Tibial nerve (tissue), 4 donors: ENCODE results near the gene ARHGAP25. TPM values are rescaled to one million over a fixed set of nuclear protein-coding genes. Genes with fewer than 3 reads are reported as not detected.

ENCODE experiments used
- DNase-seq, 2 donors: peaks; one replicate each; pipeline ENCODE4 v3.0.0-alpha.2; 2019; ENCODE audit warnings: low spot score in 2 of 2
- H3K27ac ChIP-seq, 4 donors: fragments of 200-600 bp; sonication (generic) in 3 of 4; one replicate each; pipeline ENCODE4 v1.5.1; 2017 to 2019; ENCODE audit warnings: mild to moderate bottlenecking in 1 of 4
- H3K27me3 ChIP-seq, 2 donors: fragments of 200-600 bp; sonication (generic) in 1 of 2; one replicate each; pipeline versions ENCODE4 v1.5.1 to v1.6.0; 2017 to 2019
- H3K36me3 ChIP-seq, 3 donors: fragments of 200-600 bp; sonication (generic); one replicate each; pipeline ENCODE4 v1.5.1; 2018 to 2019
- H3K4me1 ChIP-seq, 4 donors: fragments of 200-600 bp; sonication (generic) in 3 of 4; one replicate each; pipeline ENCODE4 v1.5.1; 2017 to 2019
- H3K4me3 ChIP-seq, 4 donors: fragments of 200-600 bp; sonication (generic) in 3 of 4; one replicate each; pipeline ENCODE4 v1.5.1; 2017 to 2019; ENCODE audit warnings: mild to moderate bottlenecking in 1 of 4, moderate library complexity in 1 of 4
- H3K9me3 ChIP-seq, 4 donors: fragments of 200-600 bp; sonication (generic) in 3 of 4; one replicate each; pipeline ENCODE4 v1.5.1; 2017 to 2019
- CTCF ChIP-seq, 5 experiments: fragments of 200-600 bp in 3 of 5; fragments of 450-650 bp in 2 of 5; sonication (generic) in 3 of 5; IDR thresholded peaks; one replicate each; pipeline ENCODE4 v1.5.1; 2016 to 2019; ENCODE audit warnings: antibody characterized with exemption in 5 of 5, mild to moderate bottlenecking in 3 of 5, moderate library complexity in 2 of 5
- EP300 ChIP-seq, 2 donors: sonication (generic); formaldehyde crosslinking; IDR thresholded peaks; one replicate each; pipeline ENCODE4 v1.6.1; 2017; ENCODE audit warnings: antibody characterized with exemption in 2 of 2, mild to moderate bottlenecking in 1 of 2
- POLR2A ChIP-seq, 2 donors: fragments of 450-650 bp; IDR thresholded peaks; one replicate each; pipeline ENCODE4 v1.6.1; 2017; ENCODE audit warnings: antibody characterized with exemption in 2 of 2, mild to moderate bottlenecking in 2 of 2, moderate library complexity in 2 of 2
- WGBS, 2 donors: methylation state at CpG; one replicate each; pipeline ENCODE4 v1.1.5; 2018; 5-methylcytosine and 5-hydroxymethylcytosine counted together
- total RNA-seq, 4 donors: library from RNA; depleted of rRNA; stranded (reverse); fragments of >200 nt; gene quantifications; one replicate each; pipeline ENCODE4 v1.1.0, GENCODE V29; 2016

ARHGAP25 gene
- total RNA-seq, 4 donors from 2014 or later = 4.3 to 9.6 (median 5.3) TPM

DNA sequence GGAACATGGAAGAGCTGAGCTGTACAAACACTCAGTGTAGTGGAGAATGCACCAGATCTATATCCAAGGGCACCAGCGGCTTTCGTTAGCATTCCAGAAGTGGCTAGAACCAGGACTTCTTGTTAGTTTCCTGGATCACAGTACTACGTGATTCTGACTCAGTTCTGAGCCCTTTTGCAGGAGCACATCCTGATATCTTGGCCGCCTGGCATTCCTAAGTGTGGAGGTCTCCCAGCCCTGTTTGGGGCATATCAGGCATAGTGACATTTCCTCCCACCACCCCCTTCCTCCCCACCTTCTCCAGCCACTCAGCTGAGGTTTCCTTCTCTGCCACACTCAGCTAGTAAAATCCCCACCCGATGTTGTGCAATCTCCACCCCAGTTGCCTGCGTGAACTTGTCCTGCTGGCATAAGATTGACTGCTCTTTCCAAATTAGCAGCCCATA, 73.2 kb downstream of the ARHGAP25 start:
- no peak overlapping the region for H3K27ac ChIP-seq
- peak in 1 of 2 donors; percentile 29 for DNase-seq
- H3K9me3 ChIP-seq = no peaks in the 10 kb centered on the region
- no peak overlapping the region for H3K4me3 ChIP-seq
- no peaks in the 10 kb centered on the region for H3K36me3 ChIP-seq
- TF ChIP-seq EP300 (IDR thresholded peaks at IDR 0.05) (no peak), POLR2A (IDR thresholded peaks at IDR 0.05) (no peak), CTCF (IDR thresholded peaks at IDR 0.05) (no peak)
- no peaks in the 10 kb centered on the region for H3K27me3 ChIP-seq
- peaks cover 0 to 28% (median 5%) of the 10 kb centered on the region in 4 donors for H3K4me1 ChIP-seq
- 81 to 82% methylated on average over 6 of the region's 6 CpGs for WGBS, 2 donors

DNA sequence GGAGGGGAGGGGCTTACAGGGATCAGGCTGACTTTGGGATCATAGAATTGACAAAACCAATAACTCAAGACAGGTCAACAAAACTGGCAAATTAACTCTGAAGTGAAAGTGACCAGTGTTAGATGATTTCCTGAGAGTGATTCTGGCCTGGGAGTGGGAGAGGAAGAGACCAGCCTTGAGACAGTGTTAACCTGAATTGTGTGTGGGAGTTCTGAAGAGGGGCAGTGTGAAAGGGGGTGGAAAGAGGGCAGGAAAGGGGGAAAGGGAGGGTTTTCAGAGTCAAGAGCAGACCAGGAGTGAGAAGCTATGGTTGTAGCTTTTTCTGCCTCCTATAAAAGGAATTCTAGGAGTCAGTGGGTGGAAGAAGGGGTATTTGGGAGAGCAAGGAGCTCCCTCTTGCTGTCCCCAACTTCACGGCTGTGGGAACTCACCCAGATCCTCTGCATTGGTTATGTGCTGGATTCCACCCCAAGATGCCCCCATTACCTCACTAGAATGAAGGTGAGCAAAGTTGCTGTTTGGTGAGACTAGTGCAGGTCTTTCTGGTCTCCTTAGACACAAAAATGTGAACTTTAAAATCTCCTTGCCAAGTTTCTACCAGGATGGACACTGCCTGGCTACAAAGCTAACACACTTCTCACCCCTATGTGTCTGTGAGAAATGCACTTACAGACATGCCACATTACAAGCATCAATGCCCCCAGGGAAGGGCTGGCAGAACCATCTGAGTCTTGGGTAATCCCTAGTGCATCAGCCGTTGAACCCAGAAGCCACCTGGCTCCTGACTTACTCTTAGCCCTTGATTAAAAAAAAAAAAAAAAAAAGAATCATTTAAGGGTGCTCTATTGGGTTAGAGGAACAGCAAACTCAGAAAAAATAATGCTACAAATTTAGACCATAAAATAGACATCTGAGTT, 75.0 kb downstream of the ARHGAP25 start:
- no peaks in the 10 kb centered on the region for H3K36me3 ChIP-seq
- TF ChIP-seq POLR2A (IDR thresholded peaks at IDR 0.05) (no peak), CTCF (IDR thresholded peaks at IDR 0.05) (no peak), EP300 (IDR thresholded peaks at IDR 0.05) (no peak)
- H3K4me1 ChIP-seq = peaks cover 0 to 28% (median 5%) of the 10 kb centered on the region in 4 donors
- no peaks in the 10 kb centered on the region for H3K9me3 ChIP-seq
- DNase-seq = no peak
- H3K4me3 ChIP-seq = no peak overlapping the region
- WGBS, 2 donors = 78 to 80% methylated on average over 2 of the region's 2 CpGs
- H3K27me3 ChIP-seq = no peaks in the 10 kb centered on the region
- H3K27ac ChIP-seq = no peak overlapping the region

DNA sequence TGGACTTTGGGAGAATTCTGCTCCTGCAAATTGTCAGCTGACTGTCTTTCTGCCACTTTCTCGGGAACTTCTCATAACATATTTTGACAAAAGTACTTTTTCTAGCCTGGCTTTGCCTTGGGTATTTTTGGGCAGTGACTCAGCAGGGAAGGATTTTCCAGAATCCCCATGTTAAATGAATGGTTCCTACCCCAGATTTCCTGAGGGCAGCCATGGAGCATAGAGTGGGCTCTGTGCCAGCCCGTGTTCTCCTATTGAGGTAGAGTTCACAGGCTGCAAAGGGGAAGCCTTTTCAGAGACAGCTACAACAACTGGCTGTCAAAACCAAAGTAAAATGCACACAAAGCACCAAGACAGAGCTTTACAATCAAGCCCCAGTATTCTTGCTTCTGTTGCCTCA, 76.8 kb downstream of the ARHGAP25 start:
- DNase-seq = peak in 1 of 2 donors; percentile 27
- H3K36me3 ChIP-seq = no peaks in the 10 kb centered on the region
- TF ChIP-seq EP300 (IDR thresholded peaks at IDR 0.05) (no peak), POLR2A (IDR thresholded peaks at IDR 0.05) (no peak), CTCF (IDR thresholded peaks at IDR 0.05) (no peak)
- no peaks in the 10 kb centered on the region for H3K9me3 ChIP-seq
- peaks cover 0 to 20% (median 5%) of the 10 kb centered on the region in 4 donors for H3K4me1 ChIP-seq
- 34 to 47% methylated on average over 2 of the region's 2 CpGs for WGBS, 2 donors
- H3K27me3 ChIP-seq = no peaks in the 10 kb centered on the region
- no peak overlapping the region for H3K4me3 ChIP-seq
- peak overlapping the region in 1 of 4 donors; percentile 31 for H3K27ac ChIP-seq

- Histone ChIP-seq H3K36me3 (no peaks in the 10 kb centered on the region), H3K9me3 (no peaks in the 10 kb centered on the region), H3K4me1 (peaks cover 0 to 20% (median 5%) of the 10 kb centered on the region in 4 donors), H3K27me3 (no peaks in the 10 kb centered on the region), H3K4me3 (no peak overlapping the region), H3K27ac (no peak overlapping the region)
- TF ChIP-seq CTCF (IDR thresholded peaks at IDR 0.05) (no peak), EP300 (IDR thresholded peaks at IDR 0.05) (no peak), POLR2A (IDR thresholded peaks at IDR 0.05) (no peak)
- WGBS, 2 donors = 46 to 70% methylated on average over 6 of the region's 6 CpGs
- no peak for DNase-seq
These were observed 77.6 kb downstream of the ARHGAP25 start for GRCh38 chr2:68812251-68812650.

GRCh38 chr2:68813596-68813995, 79.0 kb downstream of the ARHGAP25 start:
- TF ChIP-seq EP300 (IDR thresholded peaks at IDR 0.05) (no peak), CTCF (IDR thresholded peaks at IDR 0.05) (no peak), POLR2A (IDR thresholded peaks at IDR 0.05) (no peak)
- DNase-seq = no peak
- H3K4me3 ChIP-seq = no peak overlapping the region
- peaks cover 0 to 17% (median 5%) of the 10 kb centered on the region in 4 donors for H3K4me1 ChIP-seq
- H3K9me3 ChIP-seq = no peaks in the 10 kb centered on the region
- WGBS, 2 donors = 85 to 91% methylated on average over 3 of the region's 3 CpGs
- no peaks in the 10 kb centered on the region for H3K27me3 ChIP-seq
- no peak overlapping the region for H3K27ac ChIP-seq
- no peaks in the 10 kb centered on the region for H3K36me3 ChIP-seq
